HepG2 (cell line): Measurements from ENCODE around the gene GDF9. TPM values are rescaled to one million over a fixed set of nuclear protein-coding genes. Genes with fewer than 3 reads are reported as not detected.
A peak's percentile ranks its signal among the peaks of the same experiment; 100 is the strongest.

Experiments used
- ARNT ChIP-seq: fragments of 450-650 bp; IDR thresholded peaks from 2 replicates; pipeline ENCODE4 v1.6.1; 2017
- CHD2 ChIP-seq: IDR thresholded peaks from 2 replicates; pipeline ENCODE4 v1.6.1; 2011; ENCODE audit warnings: low read depth, low read length, improper control_type of control experiment
- ELF3 ChIP-seq: IDR thresholded peaks from 2 replicates; pipeline ENCODE4 v1.6.1; 2016; ENCODE audit warnings: missing genetic modification reagents, missing compliant biosample characterization
- GZF1 ChIP-seq: sonication (generic); formaldehyde crosslinking; IDR thresholded peaks from 2 replicates; pipeline ENCODE4 v1.5.1; 2020; ENCODE audit warnings: mild to moderate bottlenecking, missing genetic modification reagents
- HMGA1 ChIP-seq: sonication (generic); formaldehyde crosslinking; conservative IDR thresholded peaks from 2 replicates; pipeline ENCODE4 v1.4.0; 2020; ENCODE audit warnings: missing genetic modification reagents
- HNRNPUL1 ChIP-seq: fragments of 200-400 bp; formaldehyde crosslinking; IDR thresholded peaks from 2 replicates; pipeline ENCODE4 v1.6.1; 2017; ENCODE audit warnings: low read depth, mild to moderate bottlenecking, low read length, moderate library complexity
- KDM5A ChIP-seq: fragments of 200-600 bp; sonication (generic); IDR thresholded peaks from 2 replicates; pipeline ENCODE4 v1.7.0; 2018; ENCODE audit warnings: antibody characterized with exemption, mild to moderate bottlenecking, low read length, borderline replicate concordance
- LBX2 ChIP-seq: sonication (generic); formaldehyde crosslinking; IDR thresholded peaks from 2 replicates; pipeline ENCODE4 v1.5.0; 2020; ENCODE audit warnings: missing genetic modification reagents, mild to moderate bottlenecking, borderline replicate concordance
- RBM39 ChIP-seq: fragments of 200-400 bp; formaldehyde crosslinking; IDR thresholded peaks from one replicate; pipeline ENCODE4 v1.6.1; 2018; ENCODE audit warnings: antibody characterized with exemption, mild to moderate bottlenecking, low read depth, low read length; ENCODE audit not compliant: poor library complexity, severe bottlenecking
- RFXANK ChIP-seq: IDR thresholded peaks from 2 replicates; pipeline ENCODE4 v1.6.1; 2016
- STAT6 ChIP-seq: sonication (generic); formaldehyde crosslinking; IDR thresholded peaks from 2 replicates; pipeline ENCODE4 v1.4.0; 2020; ENCODE audit warnings: missing genetic modification reagents, mild to moderate bottlenecking, borderline replicate concordance
- TBX2 ChIP-seq: sonication (generic); formaldehyde crosslinking; IDR thresholded peaks from 2 replicates; pipeline ENCODE4 v1.5.0; 2020; ENCODE audit warnings: missing genetic modification reagents, mild to moderate bottlenecking, borderline replicate concordance
- ZBTB2 ChIP-seq: sonication (generic); formaldehyde crosslinking; IDR thresholded peaks from 2 replicates; pipeline ENCODE4 v1.8.0; 2022; ENCODE audit warnings: low read depth, missing genetic modification reagents
- ZFP36 ChIP-seq: fragments of 150-350 bp; IDR thresholded peaks from 2 replicates; pipeline ENCODE4 v1.6.1; 2018; ENCODE audit warnings: borderline replicate concordance, low read length, low read depth; ENCODE audit not compliant: partially characterized antibody
- ZNF282 ChIP-seq: fragments of 450-650 bp; IDR thresholded peaks from 2 replicates; pipeline ENCODE4 v1.6.1; 2018; ENCODE audit not compliant: partially characterized antibody
- ZNF451 ChIP-seq: sonication (generic); formaldehyde crosslinking; IDR thresholded peaks from 2 replicates; pipeline ENCODE4 v1.5.0; 2020; ENCODE audit warnings: mild to moderate bottlenecking, missing genetic modification reagents
- ZNF747 ChIP-seq: sonication (generic); formaldehyde crosslinking; IDR thresholded peaks from 2 replicates; pipeline ENCODE4 v1.8.1; 2023; ENCODE audit warnings: missing genetic modification reagents, mild to moderate bottlenecking, borderline replicate concordance
- ZNF777 ChIP-seq: sonication (generic); formaldehyde crosslinking; IDR thresholded peaks from 2 replicates; pipeline ENCODE4 v1.4.0; 2020; ENCODE audit warnings: missing genetic modification reagents
- ZNF788 ChIP-seq: sonication (generic); formaldehyde crosslinking; IDR thresholded peaks from 2 replicates; pipeline ENCODE4 v1.5.0; 2020; ENCODE audit warnings: mild to moderate bottlenecking, missing genetic modification reagents, borderline replicate concordance
- polyA plus RNA-seq, 8 experiments: library from polyadenylated mRNA; depleted of rRNA in 3 of 8; stranded (reverse) in 7 of 8; unstranded in 1 of 8; fragments of >200 nt; fragmentation: Illumina TruSeq in 4 of 8; extraction: Trizol in 4 of 8; gene quantifications; 2 replicates each; pipeline versions ENCODE4 v1.2.1 to v1.2.3, GENCODE V29; 2011 to 2016; ENCODE audit warnings: low read depth in 4 of 8, missing spikeins in 1 of 8, mixed read lengths in 1 of 8; ENCODE audit not compliant: insufficient read depth in 1 of 8
- total RNA-seq, 5 experiments: library from RNA; depleted of rRNA; stranded (reverse); fragments of >200 nt; fragmentation: Illumina TruSeq; extraction: Trizol; gene quantifications; 2 replicates each; pipeline ENCODE4 v1.2.3, GENCODE V29; 2016; ENCODE audit warnings: low read depth in 1 of 5
- TF ChIP-seq, protein P1 (sequence below): sonication (generic); formaldehyde crosslinking; conservative IDR thresholded peaks from 2 replicates; pipeline ENCODE4 v1.4.0; 2020; ENCODE audit warnings: mild to moderate bottlenecking, missing genetic modification reagents, moderate library complexity

Gene GDF9
- total and polyA plus RNA-seq, 2 of the 13 experiments (the other 11 are each of a cell fraction or from before 2014, with no cell fraction given) = 0.33 to 0.38 TPM

DNA sequence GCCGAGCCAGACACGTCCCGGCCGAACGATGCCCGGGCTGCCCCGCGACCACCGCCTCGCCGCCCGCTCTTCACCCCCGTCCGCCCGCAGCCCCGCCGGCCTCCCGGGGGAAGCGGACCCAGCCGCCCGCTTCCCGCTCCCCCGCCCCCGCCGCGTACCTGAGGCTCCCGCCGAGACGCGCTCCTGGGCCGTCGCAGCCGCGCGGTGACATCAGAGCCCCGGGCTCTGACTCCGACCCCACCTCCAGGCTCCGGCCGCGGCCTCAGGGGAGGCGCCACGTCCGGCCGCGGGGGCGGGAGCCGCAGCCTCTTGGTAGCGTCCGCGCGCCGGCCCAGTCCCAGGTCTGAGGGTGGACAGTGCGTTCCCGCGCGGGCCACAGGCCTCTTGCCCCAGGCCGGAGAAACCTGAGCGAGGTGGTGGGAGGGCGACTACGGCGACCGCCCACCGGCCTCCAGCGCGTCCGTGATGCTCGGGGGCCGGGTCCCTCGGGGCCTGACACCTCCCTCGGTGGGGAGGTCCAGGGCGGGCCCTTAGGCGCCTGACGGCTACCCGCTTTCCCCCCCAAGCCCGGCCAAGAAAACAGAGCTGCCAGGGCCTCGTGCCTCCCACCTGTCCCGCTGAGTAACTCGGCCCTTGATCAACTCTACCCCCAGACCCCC is 35.7 kb downstream of the GDF9 start, which contains the start of gene SHROOM1 (continued):
- TF ChIP-seq, protein P1, sequence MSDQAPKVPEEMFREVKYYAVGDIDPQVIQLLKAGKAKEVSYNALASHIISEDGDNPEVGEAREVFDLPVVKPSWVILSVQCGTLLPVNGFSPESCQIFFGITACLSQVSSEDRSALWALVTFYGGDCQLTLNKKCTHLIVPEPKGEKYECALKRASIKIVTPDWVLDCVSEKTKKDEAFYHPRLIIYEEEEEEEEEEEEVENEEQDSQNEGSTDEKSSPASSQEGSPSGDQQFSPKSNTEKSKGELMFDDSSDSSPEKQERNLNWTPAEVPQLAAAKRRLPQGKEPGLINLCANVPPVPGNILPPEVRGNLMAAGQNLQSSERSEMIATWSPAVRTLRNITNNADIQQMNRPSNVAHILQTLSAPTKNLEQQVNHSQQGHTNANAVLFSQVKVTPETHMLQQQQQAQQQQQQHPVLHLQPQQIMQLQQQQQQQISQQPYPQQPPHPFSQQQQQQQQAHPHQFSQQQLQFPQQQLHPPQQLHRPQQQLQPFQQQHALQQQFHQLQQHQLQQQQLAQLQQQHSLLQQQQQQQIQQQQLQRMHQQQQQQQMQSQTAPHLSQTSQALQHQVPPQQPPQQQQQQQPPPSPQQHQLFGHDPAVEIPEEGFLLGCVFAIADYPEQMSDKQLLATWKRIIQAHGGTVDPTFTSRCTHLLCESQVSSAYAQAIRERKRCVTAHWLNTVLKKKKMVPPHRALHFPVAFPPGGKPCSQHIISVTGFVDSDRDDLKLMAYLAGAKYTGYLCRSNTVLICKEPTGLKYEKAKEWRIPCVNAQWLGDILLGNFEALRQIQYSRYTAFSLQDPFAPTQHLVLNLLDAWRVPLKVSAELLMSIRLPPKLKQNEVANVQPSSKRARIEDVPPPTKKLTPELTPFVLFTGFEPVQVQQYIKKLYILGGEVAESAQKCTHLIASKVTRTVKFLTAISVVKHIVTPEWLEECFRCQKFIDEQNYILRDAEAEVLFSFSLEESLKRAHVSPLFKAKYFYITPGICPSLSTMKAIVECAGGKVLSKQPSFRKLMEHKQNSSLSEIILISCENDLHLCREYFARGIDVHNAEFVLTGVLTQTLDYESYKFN = peak; percentile 57
- TF ChIP-seq TBX2 (CRISPR knock-in tag) (peak; percentile 47; the same call in 1 of the 2 replicates), ZBTB2 (CRISPR knock-in tag) (peak; percentile 69; the same call in 1 of the 2 replicates), ZNF788 (peak; percentile 50; the same call in 1 of the 2 replicates), HMGA1 (CRISPR knock-in tag) (no peak), GZF1 (CRISPR knock-in tag) (no peak), ZNF777 (CRISPR knock-in tag) (peak; percentile 24; the same call in 1 of the 2 replicates), LBX2 (CRISPR knock-in tag) (0 out of 2 replicates have a peak, but pooled peaks have one; percentile 40), ZFP36 (no peak), ZNF747 (CRISPR knock-in tag) (peak; percentile 60; the same call in 1 of the 2 replicates), KDM5A (no peak), HNRNPUL1 (no peak), RBM39 (no peak), STAT6 (CRISPR knock-in tag) (no peak), CHD2 (no peak), RFXANK (CRISPR knock-in tag) (no peak), ELF3 (CRISPR knock-in tag) (peak; percentile 44; the same call in 1 of the 2 replicates), ARNT (no peak), ZNF451 (CRISPR knock-in tag) (peak; percentile 35; the same call in 1 of the 2 replicates), ZNF282 (no peak)
